ENCODE measurements around the gene THSD7B.

Gene THSD7B

GRCh38 chr2:137367361-137367760 is 602.0 kb downstream of the THSD7B start:
- H3K27ac Mint-ChIP-seq (ENCODE audit: low read depth), result no peak overlapping the region
- no peak for ATAC-seq (replicated peaks; ENCODE audit: extremely low read depth, poor library complexity, severe bottlenecking)
- DNase-seq (ENCODE audit: low spot score in 2 of 2), result no peak
- no peaks in the 10 kb centered on the region for H3K27me3 Mint-ChIP-seq
- no peak overlapping the region for H3K4me3 Mint-ChIP-seq
- H3K36me3 Mint-ChIP-seq (ENCODE audit: insufficient read depth), result no peaks in the 10 kb centered on the region
- no peaks in the 10 kb centered on the region for H3K4me1 Mint-ChIP-seq
- H3K9me3 Mint-ChIP-seq, result peaks cover 24% of the 10 kb centered on the region

GRCh38 chr2:137369106-137369505 is 603.8 kb downstream of the THSD7B start:
- H3K27ac Mint-ChIP-seq (ENCODE audit: low read depth), result no peak overlapping the region
- H3K4me1 Mint-ChIP-seq, result no peaks in the 10 kb centered on the region
- H3K36me3 Mint-ChIP-seq (ENCODE audit: insufficient read depth), result no peaks in the 10 kb centered on the region
- peaks cover 16% of the 10 kb centered on the region for H3K9me3 Mint-ChIP-seq
- H3K27me3 Mint-ChIP-seq, result no peaks in the 10 kb centered on the region
- H3K4me3 Mint-ChIP-seq, result no peak overlapping the region
- no peak for DNase-seq (ENCODE audit: low spot score in 2 of 2)
- ATAC-seq (replicated peaks; ENCODE audit: extremely low read depth, poor library complexity, severe bottlenecking), result no peak

- H3K27me3 Mint-ChIP-seq, result no peaks in the 10 kb centered on the region
- H3K4me1 Mint-ChIP-seq, result no peaks in the 10 kb centered on the region
- no peaks in the 10 kb centered on the region for H3K36me3 Mint-ChIP-seq (ENCODE audit: insufficient read depth)
- H3K27ac Mint-ChIP-seq (ENCODE audit: low read depth), result no peak overlapping the region
- DNase-seq (ENCODE audit: low spot score in 2 of 2) (no peak), ATAC-seq (replicated peaks; ENCODE audit: extremely low read depth, poor library complexity, severe bottlenecking) (no peak)
- H3K4me3 Mint-ChIP-seq, result no peak overlapping the region
- peaks cover 3% of the 10 kb centered on the region for H3K9me3 Mint-ChIP-seq
These were observed 613.8 kb downstream of the THSD7B start for GRCh38 chr2:137379186-137379585.

DNA sequence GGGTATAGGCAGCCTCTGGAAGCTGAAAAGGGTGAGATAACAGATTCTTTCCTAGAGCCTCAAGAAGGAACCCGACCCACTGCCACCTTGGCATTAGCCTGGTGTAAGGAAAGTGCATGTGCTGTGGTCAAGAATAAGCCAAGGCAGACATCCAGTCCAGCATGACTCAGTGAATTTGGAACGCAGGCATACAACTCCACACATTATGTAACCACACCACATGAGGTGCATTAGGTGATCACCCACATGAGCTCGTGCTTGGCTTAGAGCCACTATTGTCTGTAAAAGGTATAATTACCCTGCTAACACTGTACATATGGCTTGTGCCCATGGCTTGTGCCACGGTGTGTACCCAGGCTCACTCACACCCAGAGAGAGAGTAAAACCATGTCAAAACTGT is 615.3 kb downstream of the THSD7B start:
- H3K27me3 Mint-ChIP-seq, result no peaks in the 10 kb centered on the region
- no peak overlapping the region for H3K4me3 Mint-ChIP-seq
- H3K27ac Mint-ChIP-seq (ENCODE audit: low read depth), result no peak overlapping the region
- no peaks in the 10 kb centered on the region for H3K36me3 Mint-ChIP-seq (ENCODE audit: insufficient read depth)
- DNase-seq (ENCODE audit: low spot score in 2 of 2) (no peak), ATAC-seq (replicated peaks; ENCODE audit: extremely low read depth, poor library complexity, severe bottlenecking) (no peak)
- no peaks in the 10 kb centered on the region for H3K4me1 Mint-ChIP-seq
- H3K9me3 Mint-ChIP-seq, result peaks cover 6% of the 10 kb centered on the region

DNA sequence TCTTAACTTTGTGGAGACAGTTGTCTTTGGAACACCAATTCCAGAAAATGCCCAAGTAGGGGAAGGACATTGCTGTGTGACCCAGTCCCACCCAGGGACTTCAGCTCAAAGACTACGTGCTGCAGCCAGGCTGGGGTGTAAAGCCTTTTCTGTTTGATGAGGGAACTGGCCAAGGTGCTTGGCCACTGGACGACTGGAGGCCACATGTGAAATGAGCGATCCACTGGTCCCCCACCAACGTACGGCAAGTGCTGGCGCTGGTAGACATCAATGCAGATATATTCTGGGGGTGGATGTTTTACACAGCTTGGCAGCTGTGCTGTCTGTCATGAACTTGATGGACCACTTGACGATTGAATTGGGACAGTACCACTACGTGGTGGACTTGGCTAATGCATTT is 616.4 kb downstream of the THSD7B start:
- Mint-ChIP-seq H3K36me3 (ENCODE audit: insufficient read depth) (no peaks in the 10 kb centered on the region), H3K27ac (ENCODE audit: low read depth) (no peak overlapping the region), H3K9me3 (peaks cover 6% of the 10 kb centered on the region), H3K4me3 (no peak overlapping the region), H3K4me1 (no peaks in the 10 kb centered on the region), H3K27me3 (no peaks in the 10 kb centered on the region)
- DNase-seq (ENCODE audit: low spot score in 2 of 2), result no peak
- ATAC-seq (replicated peaks; ENCODE audit: extremely low read depth, poor library complexity, severe bottlenecking), result no peak

DNA sequence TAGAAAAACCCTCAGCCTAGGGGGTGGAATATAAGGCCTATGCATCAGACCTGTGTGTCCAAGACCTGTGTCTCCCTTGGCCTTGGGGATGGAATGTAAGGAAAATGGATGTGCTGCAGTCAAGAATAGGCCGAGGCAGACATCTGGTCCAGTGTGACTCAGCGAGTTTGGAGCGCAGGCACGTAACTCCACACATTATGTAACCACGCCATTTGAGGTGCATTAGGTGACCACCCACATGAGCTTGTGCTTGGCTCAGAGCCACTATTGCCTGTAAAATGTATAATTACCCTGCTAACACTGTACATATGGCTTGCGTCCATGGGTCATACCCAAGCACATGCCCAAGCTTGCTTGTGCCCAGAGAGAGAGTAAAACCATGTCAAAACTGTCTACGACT is 618.0 kb downstream of the THSD7B start:
- ATAC-seq (replicated peaks; ENCODE audit: extremely low read depth, poor library complexity, severe bottlenecking), result no peak

DNA sequence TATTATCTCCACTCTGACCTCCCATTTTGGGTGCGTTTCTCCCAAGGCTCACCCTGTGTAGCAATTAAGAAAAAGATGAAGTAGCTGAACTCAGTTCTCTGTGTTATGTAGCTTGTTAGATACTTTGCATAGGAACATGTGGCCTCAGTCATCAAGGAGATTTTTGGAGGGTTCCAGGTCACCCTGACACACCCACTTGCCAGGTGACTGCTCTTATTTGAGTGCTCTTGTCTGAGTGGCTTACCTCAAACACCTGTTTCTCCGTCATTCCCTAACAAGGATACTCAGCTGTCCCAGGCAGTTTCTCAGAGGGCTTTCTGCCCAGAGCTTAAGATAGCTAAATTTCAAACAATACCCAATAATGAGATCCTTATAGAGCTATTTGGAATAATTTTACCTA is 621.7 kb downstream of the THSD7B start:
- Mint-ChIP-seq H3K9me3 (peaks cover 16% of the 10 kb centered on the region), H3K4me3 (no peak overlapping the region), H3K27ac (ENCODE audit: low read depth) (no peak overlapping the region), H3K36me3 (ENCODE audit: insufficient read depth) (no peaks in the 10 kb centered on the region), H3K4me1 (no peaks in the 10 kb centered on the region), H3K27me3 (no peaks in the 10 kb centered on the region)
- DNase-seq (ENCODE audit: low spot score in 2 of 2) (no peak), ATAC-seq (replicated peaks; ENCODE audit: extremely low read depth, poor library complexity, severe bottlenecking) (no peak)

More for the DNA sequence above, 618.0 kb downstream of the THSD7B start:
- no peak overlapping the region for H3K4me3 Mint-ChIP-seq
- H3K27ac Mint-ChIP-seq (ENCODE audit: low read depth), result no peak overlapping the region
- no peak for DNase-seq (ENCODE audit: low spot score in 2 of 2)
- H3K9me3 Mint-ChIP-seq, result peaks cover 6% of the 10 kb centered on the region
- H3K27me3 Mint-ChIP-seq, result no peaks in the 10 kb centered on the region
- no peaks in the 10 kb centered on the region for H3K36me3 Mint-ChIP-seq (ENCODE audit: insufficient read depth)
- no peaks in the 10 kb centered on the region for H3K4me1 Mint-ChIP-seq

DNA sequence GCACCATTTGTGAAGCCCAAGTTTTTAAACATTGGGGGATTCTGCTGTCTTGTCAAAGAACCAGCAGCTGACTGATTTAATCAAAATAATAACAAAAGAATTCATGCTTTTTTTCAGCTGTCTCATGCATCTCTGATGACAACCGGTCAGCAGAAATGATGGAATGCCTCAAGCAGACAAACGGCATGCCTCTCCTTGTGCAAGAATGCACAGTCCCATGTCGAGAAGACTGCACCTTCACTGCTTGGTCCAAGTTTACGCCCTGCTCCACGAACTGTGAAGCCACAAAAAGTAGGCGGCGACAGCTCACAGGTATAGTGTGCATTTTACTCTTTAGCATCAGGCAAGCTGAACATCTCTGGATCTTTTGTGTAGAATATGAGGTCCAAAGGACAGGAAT is 640.2 kb downstream of the THSD7B start:
- Mint-ChIP-seq H3K9me3 (peaks cover 26% of the 10 kb centered on the region), H3K36me3 (ENCODE audit: insufficient read depth) (no peaks in the 10 kb centered on the region), H3K4me3 (no peak overlapping the region), H3K27ac (ENCODE audit: low read depth) (no peak overlapping the region), H3K4me1 (no peaks in the 10 kb centered on the region), H3K27me3 (no peaks in the 10 kb centered on the region)
- no peak for DNase-seq (ENCODE audit: low spot score in 2 of 2)
- ATAC-seq (replicated peaks; ENCODE audit: extremely low read depth, poor library complexity, severe bottlenecking), result no peak

DNA sequence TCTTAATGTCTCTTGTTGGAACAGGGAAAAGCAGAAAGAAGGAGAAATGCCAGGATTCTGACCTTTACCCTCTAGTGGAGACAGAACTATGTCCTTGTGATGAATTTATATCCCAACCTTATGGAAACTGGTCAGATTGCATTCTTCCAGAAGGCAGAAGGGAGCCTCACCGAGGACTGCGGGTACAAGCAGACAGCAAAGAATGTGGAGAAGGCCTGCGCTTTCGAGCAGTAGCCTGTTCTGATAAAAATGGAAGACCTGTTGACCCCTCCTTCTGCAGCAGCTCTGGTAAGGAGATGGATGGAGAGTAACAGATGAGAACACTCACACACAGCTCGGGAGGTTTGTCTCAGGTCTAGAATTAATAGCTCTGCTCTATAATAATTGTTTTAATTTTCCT is 646.2 kb downstream of the THSD7B start:
- Mint-ChIP-seq H3K9me3 (peaks cover 29% of the 10 kb centered on the region), H3K27me3 (no peaks in the 10 kb centered on the region), H3K27ac (ENCODE audit: low read depth) (no peak overlapping the region), H3K4me1 (no peaks in the 10 kb centered on the region), H3K36me3 (ENCODE audit: insufficient read depth) (no peaks in the 10 kb centered on the region), H3K4me3 (no peak overlapping the region)
- ATAC-seq (replicated peaks; ENCODE audit: extremely low read depth, poor library complexity, severe bottlenecking), result no peak
- no peak for DNase-seq (ENCODE audit: low spot score in 2 of 2)

- Mint-ChIP-seq H3K27ac (ENCODE audit: low read depth) (no peak overlapping the region), H3K36me3 (ENCODE audit: insufficient read depth) (no peaks in the 10 kb centered on the region), H3K4me3 (no peak overlapping the region), H3K9me3 (peaks cover 22% of the 10 kb centered on the region), H3K27me3 (no peaks in the 10 kb centered on the region), H3K4me1 (no peaks in the 10 kb centered on the region)
- no peak for ATAC-seq (replicated peaks; ENCODE audit: extremely low read depth, poor library complexity, severe bottlenecking)
- no peak for DNase-seq (ENCODE audit: low spot score in 2 of 2)
These were observed 655.4 kb downstream of the THSD7B start for GRCh38 chr2:137420744-137421143.

GRCh38 chr2:137435162-137435561 is 669.8 kb downstream of the THSD7B start:
- Mint-ChIP-seq H3K9me3 (peaks cover 21% of the 10 kb centered on the region), H3K4me3 (no peak overlapping the region), H3K27me3 (no peaks in the 10 kb centered on the region), H3K36me3 (ENCODE audit: insufficient read depth) (peaks cover 2% of the 10 kb centered on the region), H3K27ac (ENCODE audit: low read depth) (no peak overlapping the region), H3K4me1 (no peaks in the 10 kb centered on the region)
- ATAC-seq (replicated peaks; ENCODE audit: extremely low read depth, poor library complexity, severe bottlenecking) (no peak), DNase-seq (ENCODE audit: low spot score in 2 of 2) (no peak)

- no peaks in the 10 kb centered on the region for H3K4me1 Mint-ChIP-seq
- H3K9me3 Mint-ChIP-seq, result peaks cover 19% of the 10 kb centered on the region
- ATAC-seq (replicated peaks; ENCODE audit: extremely low read depth, poor library complexity, severe bottlenecking) (no peak), DNase-seq (ENCODE audit: low spot score in 2 of 2) (no peak)
- no peaks in the 10 kb centered on the region for H3K27me3 Mint-ChIP-seq
- peaks cover 2% of the 10 kb centered on the region for H3K36me3 Mint-ChIP-seq (ENCODE audit: insufficient read depth)
- H3K27ac Mint-ChIP-seq (ENCODE audit: low read depth), result no peak overlapping the region
- no peak overlapping the region for H3K4me3 Mint-ChIP-seq
These were observed 672.0 kb downstream of the THSD7B start for GRCh38 chr2:137437386-137437785.

DNA sequence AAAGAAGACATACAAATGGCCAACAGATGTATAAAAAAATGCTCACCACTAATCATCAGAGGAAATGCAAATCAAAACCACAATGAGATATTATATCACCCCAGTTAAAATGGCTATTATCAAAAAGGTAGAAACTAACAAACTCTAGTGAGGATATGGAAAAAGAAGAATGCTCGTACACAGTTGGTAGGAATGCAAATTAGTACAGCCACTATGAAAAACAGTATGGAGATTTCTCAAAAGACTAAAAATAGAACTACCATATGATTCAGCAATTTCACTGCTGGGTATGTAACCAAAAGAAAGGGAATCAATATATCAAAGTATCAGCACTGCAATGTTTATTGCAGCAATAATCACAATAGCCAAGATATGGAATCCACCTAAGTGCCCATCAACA is 679.6 kb downstream of the THSD7B start:
- no peak overlapping the region for H3K27ac Mint-ChIP-seq (ENCODE audit: low read depth)
- peaks cover 2% of the 10 kb centered on the region for H3K36me3 Mint-ChIP-seq (ENCODE audit: insufficient read depth)
- H3K4me3 Mint-ChIP-seq, result no peak overlapping the region
- DNase-seq (ENCODE audit: low spot score in 2 of 2) (no peak), ATAC-seq (replicated peaks; ENCODE audit: extremely low read depth, poor library complexity, severe bottlenecking) (no peak)
- no peaks in the 10 kb centered on the region for H3K27me3 Mint-ChIP-seq
- no peaks in the 10 kb centered on the region for H3K4me1 Mint-ChIP-seq
- peaks cover 21% of the 10 kb centered on the region for H3K9me3 Mint-ChIP-seq

DNA sequence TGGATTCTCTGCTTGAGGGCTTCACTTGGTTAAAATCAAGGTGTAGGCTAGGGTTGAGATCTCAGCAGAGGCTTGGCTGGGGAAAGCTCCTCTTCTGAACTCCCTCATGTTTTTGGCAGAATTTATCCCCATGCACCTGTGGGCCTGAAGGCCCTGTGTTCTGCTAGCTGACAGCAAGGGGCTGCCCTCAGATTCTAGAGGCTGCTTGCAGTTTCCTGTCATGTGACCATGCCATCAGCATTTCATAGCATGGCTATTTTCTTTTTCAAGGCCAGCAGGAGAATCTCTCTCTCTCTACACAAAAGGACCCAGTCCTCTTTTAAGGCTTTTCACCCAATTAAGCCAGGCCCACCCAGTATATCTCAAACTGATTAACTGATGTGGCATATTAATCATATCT is 684.1 kb downstream of the THSD7B start:
- no peaks in the 10 kb centered on the region for H3K4me1 Mint-ChIP-seq
- DNase-seq (ENCODE audit: low spot score in 2 of 2) (no peak), ATAC-seq (replicated peaks; ENCODE audit: extremely low read depth, poor library complexity, severe bottlenecking) (no peak)
- no peaks in the 10 kb centered on the region for H3K36me3 Mint-ChIP-seq (ENCODE audit: insufficient read depth)
- H3K4me3 Mint-ChIP-seq, result no peak overlapping the region
- H3K9me3 Mint-ChIP-seq, result peaks cover 30% of the 10 kb centered on the region
- H3K27ac Mint-ChIP-seq (ENCODE audit: low read depth), result no peak overlapping the region
- no peaks in the 10 kb centered on the region for H3K27me3 Mint-ChIP-seq

All from central memory CD8-positive, alpha-beta T cell (primary cell).